DMS 273 (cell line): ENCODE data around the gene UBAC1.

Source experiments
- DNase-seq: peaks from one replicate; lab custom pipeline; 2025; ENCODE audit not compliant: unreplicated experiment; lab: John Stamatoyannopoulos, UW

The UBAC1 gene

DNA sequence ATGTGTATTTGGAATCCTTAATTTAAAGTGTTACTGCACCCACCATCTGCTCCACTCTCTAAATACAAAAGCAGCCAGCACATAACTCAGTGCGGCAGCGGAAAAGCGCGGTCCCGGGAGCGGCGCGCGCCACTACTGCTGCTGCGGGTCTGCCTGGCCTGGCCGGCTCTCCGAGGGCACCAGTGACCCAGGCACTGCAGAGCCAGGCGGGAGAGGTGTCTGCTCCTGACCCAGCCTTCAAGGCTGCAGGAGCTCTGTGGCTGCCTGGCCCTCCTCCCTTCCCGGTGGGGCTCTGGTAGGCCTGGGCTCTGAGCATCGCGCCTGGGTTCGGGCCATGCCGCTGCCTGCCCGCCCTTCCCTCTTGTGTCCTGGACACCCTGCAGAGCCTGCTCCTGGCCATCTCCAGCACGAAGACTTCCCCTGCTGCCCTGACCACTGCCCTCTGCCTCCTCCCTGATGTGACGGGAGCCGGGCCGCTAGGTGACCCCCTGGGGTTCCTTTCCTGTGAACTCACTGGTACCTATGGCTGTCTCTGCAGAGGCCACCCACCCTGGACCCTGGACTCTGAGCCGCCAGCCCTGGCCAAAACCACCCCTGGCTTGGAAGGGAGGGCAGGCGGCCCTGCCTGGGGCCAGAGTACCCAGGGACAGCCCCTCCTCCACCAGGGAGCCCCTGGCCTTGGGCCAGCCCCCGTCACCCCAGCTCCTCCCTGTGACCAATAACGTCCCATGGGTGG lies 32.8 kb upstream of the UBAC1 start:
- no peak for DNase-seq

DNA sequence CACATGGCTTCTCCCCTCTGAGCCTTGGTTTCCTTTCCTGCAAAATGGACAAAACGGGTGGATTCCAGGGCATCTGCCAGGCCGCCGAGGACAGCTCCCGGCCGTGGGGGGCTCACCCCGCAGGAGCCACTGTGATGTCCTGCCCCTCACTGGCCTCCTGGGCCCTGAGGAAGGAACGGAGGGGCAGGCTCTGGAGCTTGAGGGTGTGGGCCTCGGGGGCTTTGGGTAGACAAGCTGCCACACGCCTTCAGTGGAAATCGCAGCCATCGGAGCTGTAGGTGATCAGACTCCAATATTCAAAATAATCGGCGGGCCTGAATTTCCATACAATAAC lies 32.2 kb upstream of the UBAC1 start:
- DNase-seq = no peak

DNA sequence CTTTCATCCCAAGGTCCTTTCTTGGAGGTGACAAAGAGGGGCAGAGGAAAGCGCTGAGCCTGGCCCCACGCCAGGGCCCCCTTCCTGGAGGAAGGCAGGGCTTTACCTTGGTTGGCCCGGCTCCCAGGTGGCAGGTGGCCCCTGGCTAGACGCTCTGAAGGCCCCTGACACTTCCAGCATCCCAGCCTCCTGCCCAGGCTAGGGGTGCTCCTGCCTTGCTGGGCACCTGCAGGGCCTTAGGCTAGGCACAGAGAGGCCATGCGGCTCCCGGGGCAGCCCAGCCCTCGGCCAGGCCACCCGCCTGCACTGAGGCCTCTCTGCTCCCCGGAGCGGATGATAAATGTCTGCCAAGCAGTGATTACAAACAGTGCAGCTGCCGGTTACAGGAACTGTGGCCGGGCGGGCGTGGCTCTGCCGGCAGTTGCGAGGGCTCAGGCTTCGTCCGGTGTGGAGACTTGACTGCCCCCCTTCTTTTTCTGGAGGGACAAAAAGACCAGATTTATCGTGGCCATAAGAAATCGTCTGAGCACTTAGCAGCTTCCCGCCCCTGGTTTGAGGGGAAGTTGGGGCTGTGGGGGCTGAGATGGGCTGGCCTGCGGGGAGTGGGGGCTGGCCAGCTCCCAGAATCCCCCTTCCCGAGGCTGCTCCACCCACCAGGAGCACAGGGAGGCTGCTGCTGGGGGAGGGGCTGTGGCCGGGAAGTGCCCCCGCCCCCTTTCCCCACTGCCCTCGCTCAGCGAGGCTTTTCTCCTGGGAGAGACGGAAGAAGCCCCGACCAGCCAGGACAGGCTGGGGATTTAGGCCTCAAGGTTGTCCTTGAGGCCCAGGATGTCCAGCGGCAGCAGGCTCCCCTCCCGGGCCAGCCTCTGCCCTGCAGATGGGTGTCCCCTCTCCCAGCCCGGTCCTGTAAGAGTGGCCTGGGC lies 31.6 kb upstream of the UBAC1 start:
- DNase-seq = peak; percentile 64

DNA sequence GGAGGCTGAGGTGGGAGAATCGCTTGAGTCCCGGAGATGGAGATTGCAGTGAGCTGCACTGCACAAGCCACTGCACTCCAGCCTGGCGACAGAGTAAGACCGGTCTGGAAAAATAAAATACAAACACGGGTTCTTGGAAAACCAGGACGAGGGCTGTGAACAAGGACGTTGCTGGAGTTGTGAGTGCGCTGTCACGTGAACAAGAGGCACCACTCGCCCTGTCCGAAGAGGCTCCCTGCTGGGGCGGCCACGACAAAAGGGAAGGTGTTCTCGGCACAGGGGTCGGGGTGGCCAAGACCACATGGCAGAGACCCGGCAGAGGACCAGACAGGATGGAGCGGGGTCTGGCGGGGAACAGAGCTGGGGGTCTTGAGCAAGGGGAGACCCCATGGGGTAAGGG lies 30.6 kb upstream of the UBAC1 start:
- no peak for DNase-seq

DNA sequence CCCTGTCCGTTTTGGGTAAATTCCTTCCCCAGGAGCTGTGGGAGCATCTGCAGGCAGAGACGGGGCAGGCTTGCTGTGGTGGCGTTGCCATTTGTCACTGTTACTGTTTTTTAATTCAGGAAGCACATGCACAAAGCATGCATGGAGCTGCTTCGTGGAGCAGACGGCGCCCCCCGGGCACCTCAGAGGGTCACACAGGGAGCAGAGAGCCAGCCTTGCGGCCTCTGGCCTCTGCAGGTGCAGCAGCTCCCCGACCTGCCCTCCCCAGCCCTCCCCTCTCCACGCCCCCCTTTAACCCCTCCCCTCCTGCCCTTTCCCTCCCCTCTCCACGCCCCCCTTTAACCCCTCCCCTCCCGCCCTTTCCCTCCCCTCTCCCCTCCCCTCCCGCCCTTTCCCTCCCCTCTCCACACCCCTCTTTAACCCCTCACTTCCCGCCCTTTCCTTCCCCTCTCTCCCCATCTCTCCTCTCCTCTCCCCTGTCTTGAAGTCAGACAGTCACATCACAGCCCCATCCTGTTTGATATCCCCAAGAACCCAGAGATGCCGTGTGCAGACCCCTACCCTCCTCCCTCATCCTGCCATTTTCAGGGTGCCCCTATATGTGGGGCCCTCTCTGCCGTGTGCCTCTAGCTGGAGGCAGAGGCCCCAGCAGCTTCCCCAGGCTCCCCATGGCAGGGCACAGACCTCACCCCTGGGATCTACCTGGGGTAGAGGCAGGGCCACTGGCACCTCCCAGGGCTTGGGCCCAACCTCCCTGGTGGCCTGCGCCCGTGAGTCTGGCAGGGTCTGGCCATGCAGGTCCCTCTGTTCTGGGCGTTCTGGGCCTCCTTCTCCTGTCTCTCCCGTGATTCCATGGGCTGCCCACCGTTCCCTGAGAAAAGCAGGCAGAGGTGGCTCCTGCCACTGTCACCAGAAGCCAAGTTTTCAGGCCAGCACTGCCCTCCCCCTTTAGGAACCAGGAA lies 29.6 kb upstream of the UBAC1 start:
- DNase-seq = peak; percentile 69

DNA sequence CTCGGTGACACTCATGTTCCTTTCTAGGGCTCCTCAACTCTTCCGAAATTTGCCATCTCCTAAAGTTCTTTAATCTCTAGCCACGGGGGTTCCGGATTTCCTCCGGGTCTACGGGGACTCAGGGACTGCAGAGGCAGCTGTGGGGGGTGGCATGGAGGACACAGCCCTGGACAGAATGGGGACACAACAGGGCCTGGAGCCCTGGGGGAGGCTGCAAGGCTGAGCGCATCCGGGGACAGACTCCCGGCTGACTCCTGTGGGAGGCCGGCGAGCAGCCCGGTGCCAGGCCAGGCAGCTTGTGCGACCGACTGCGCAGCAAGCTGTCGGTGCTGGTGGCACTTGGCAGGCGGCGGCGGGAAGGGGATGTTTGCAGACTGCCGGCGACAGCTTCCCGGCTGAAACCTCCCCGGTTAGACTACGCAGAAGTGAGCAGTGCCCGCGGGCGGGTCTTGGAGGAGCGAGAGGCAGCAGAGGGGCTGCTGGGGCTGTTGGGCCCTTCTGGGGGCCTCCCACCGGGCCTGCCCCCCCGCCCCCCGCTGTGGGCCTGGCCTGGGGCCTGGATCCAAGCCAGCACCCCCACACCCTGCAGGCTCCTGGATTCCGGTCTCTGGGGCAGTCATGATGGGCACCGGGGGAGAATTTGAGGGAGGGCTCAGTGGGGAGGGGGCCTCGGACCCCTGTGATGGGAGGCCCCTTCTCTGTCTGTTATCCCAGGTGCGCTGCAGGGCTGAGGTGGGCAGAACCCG lies 28.7 kb upstream of the UBAC1 start:
- peak; percentile 72 for DNase-seq

DNA sequence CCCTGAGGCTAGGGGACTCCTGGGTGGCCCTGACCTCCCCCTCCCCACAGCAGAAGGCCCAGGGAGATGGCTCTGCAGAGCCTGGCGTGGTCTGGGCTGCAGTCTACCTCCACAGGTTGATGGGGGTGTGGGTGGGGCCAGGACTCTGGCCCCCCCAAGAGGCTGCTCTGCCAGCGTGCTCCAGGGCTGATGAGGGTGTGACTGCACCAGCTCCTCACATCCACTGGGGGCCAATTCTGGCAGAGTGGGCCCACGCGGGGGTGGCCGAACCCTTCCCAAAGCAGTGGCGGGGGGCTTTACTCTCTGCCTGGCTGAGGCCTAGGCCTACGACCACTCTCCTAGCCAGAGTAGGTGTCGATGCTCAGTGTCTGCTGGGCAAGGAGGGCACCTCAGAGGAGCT lies 28.0 kb upstream of the UBAC1 start:
- DNase-seq = peak; percentile 39

DNA sequence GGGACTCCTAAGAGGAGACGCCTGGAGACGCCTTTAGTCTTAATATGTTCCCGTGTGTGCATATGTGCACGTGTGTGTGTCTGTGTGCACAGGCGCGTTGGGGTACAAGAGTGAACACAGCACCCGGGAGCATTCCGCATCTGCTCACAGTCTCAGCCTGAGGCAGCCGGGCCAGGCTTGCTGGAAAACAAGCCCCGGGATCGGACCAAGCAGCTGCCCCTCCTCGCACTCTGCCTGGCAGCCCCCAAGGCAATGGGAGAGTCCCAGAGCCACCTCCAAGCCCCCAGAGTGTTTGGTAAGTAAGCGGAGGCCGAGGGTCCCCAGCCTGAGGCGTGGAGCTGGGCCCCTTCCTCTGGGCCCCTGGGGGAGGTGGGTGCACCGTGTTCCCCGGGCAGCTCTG lies 27.3 kb upstream of the UBAC1 start:
- DNase-seq = no peak

DNA sequence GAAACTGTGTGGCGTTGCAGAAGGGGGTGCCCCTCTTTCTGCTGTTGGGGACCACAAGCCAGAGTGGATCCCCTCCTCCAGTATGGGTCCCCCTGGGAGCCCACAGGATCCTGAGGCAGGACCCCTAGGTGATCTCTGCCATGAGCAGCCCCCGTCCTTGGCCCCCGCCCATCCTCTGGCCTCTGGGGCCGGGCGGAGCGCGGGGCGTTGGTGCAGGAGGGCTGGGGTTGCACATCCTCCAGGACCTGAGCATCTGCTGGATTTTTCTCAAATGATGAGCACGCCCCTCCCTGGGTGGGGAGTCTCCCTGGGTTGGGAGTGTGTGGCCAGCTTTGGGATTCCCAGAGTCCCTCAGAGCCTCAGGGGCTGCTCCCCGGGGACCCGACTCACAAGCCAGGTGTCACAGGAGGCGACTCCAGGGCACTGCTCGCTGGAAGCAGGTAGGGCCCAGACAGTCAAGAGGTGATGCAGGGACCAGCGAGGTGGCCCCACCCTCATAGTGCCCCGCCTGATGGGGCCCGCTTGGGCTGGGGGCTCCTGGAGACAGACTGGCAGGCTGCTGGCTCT lies 26.7 kb upstream of the UBAC1 start:
- no peak for DNase-seq

DNA sequence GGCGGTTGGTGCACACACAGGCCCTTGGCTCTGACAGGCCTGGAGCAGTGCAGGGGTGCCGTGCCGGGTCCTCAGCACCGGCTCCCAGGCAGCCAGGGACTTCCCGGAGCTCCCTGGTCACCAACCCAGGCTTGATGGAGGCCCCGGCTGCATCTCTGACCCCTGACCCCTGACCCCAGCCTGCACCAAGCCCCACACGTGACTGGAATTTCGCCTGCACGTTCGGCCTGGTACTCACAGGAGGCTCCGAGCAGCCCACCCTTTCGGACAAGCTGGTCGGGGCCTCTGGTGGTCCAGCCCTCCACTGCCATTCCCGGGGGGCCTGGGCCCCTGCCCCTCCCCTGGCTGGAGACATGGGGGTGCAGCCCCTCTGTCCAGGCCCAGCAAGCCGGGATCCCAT lies 25.4 kb upstream of the UBAC1 start:
- DNase-seq = no peak

DNA sequence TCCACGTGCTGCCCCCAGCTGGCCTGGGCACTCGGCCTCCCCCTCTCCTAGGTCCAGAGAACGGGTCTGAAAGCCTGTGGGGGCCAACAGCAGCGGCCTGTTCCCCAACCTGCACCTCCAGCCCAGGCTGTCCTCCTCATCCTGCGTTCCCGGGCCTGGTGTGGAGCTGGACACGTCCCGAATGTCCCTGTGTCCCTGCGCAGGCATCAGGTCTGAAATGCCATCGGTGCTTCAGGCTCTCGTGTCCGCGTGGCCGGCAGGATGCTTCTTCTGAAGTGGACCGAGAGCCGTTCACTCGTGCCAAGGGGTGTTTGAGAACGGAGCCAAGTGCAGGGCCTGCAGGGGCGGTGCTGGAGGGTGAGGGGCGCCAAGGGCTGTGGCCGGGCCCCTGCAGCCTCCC lies 24.7 kb upstream of the UBAC1 start:
- DNase-seq = no peak

DNA sequence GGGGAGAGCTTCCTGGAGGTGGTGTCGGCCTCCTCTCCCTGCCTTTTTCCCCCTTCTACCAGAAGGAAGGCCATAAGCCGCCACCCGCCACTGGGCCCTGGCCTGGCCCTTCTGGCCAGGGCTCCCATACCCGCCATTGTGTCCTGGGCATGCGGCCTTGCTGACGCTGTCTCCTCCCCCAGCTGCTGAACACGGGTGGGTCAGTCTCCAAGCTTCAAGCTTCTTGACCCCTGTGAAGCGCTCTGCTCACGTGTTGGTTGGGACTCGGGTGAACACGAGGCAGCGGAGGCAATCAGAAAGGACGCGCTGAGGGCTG lies 24.2 kb upstream of the UBAC1 start:
- DNase-seq = no peak

DNA sequence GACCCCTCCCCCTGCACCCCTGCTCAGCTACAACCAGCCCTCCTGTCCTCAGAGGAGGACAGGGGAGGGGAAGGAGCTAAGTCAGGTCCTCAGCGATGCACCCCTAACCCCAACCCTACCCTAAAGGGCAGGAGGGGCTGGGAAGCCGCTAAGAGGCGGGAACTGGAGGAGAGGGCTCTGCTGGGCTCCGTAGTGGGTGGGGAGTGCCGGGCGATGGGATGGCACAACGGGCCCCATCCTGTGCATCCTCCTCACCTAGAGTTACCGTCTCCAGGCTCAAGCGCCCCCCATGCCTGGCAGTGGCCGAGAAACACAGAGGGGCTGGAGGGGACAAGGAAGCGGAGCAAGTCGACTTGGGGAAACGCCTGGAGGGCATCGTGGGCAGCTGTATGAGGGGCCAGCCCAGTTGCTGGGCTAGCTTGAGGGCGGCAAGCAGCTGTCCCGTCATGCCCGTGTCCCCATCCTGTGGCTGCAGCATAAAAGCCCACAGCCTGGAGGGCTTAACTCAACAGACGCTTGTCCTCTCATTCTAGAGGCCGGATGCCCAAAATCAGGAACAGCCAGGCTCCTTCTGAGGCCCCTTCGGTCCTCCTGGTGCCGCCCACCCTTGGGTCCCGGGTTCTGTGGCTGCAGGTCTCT lies 23.0 kb upstream of the UBAC1 start:
- DNase-seq = no peak

DNA sequence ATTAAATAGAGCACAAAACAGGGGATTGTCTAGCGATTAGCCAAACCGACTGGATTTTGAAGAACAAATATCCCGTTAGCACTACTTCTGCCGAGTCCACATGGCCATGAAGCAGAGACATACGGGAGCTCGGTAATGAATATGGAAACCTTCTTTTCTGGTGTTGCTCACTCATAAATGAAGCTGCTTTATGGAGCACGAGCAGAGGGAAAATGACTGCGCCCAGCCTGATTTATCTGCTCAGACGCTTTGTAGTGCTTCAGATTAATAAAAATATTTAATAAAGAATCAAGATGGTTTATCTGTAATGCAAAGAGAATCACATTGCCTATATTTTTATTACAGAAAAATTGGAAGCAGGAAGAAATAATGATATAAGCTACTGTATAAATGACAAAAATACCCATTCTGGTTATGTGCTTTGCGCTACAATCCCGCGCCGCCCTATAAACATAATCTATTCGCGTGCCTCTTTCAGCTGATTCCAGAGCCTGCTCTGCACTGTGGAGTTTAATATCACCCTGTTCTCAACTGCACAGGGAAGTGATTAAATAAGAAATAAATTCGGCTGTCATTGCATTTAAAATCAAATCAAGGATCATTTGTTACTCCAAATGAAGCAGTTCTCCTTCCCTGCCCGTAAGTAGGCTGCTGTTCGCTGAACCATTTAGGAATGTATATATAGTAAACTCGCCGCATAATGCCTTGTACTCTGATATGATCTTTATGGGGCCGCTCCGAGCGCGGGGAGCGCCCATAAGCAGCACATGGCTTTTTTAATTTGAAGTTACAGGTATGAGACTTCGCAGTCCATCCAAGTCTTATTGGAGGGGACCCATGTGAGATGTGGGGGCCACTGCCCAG lies 22.3 kb upstream of the UBAC1 start:
- no peak for DNase-seq

DNA sequence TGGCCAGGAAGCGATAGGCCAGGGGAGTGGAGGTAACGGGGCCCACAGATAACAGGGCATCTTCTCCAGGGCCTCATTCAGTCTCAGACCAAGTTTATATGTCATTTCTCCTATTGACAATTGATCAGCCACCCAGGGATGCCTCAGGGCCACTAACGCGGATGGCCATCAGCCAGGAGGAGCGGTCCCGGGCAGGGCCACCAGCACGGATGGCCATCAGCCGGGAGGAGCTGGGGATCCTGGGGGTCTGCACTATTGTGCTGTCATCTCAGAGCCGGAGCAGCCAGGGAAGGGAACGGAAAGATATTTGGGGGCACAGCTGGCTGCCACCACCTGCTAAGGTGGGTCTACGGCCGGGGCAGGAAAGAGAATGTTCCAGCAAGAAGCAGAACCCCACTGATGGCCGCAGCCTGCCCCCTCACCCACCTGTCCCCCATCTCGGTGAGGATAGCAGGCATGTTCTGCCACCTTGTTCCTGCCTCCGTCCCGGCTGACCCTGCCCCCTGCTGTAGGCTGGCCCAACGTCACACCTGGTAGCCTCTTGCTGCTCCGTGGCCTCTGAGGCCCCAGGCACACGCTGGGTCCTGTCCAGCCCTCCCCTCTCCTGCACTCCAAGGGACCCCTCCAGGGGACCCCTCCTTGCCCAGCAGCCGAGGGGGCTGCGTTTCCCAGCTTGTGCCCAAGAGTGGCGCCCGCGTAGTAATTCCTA lies 21.5 kb upstream of the UBAC1 start:
- DNase-seq = no peak

DNA sequence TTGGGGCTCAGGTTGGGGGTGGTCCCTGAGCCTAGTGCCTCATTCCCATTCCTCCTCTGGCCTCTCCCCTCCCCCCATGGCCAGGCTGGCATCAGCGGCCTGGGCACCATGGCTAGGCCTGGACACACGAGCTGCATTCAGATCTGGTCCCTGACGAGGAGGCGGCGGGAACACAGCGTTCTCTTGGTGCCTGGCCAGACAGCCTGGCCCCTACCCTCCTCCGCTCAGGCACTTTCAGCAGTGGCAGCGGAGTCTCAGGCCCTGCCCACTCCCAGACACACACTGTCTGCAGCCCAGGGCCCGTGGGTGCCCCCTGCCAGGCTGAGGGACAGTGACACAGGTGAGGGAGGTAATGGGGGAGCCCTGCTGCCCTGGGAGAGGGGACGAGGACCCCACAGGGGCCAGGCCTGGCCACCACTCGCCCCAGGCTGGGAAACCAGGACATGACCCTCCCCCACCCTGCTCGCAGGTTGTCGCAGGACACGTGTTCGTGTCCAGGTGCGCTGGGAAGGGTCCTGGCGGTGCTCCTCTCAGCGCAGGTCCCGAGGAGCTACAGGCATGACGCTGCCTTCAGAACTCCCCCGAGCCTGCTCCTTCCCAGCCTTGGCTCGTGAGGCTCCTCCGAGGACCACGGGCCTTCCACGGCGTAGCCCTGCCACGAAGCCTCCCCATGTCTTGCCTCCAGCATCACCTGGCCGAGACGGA lies 19.9 kb upstream of the UBAC1 start:
- DNase-seq = no peak

DNA sequence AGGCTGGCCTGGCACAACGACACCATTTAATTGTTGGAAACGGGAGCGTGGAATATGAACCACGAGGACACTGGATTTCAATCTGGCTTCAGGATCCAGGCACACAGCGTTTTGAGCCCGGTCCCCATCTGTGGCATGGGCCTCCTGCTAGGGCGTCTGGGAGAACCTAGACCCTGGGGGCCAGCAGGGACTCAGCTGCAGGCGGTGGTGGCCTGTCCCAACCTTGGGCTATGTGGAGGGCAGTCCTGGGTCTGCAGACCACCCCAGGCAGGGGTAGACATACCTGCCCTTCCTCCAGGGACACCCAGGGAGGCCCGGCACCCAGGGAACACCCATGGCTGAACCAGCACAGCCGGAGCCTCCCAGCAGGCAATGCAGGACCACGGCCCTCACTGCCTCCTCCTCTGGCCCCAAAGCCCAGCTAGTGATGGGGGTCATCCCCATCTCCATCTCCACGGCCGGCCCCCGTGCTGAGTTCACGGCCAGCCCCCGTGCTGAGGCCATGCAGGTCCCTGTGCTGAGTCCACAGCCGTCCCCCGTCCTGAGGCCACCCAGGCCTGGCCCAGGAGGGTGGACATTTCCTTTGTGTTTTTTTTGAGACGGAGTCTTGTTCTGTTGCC lies 18.5 kb upstream of the UBAC1 start:
- DNase-seq = peak; percentile 56
